Lower leg skin (tissue), 4 donors: ENCODE data around the gene SUN1. TPM values are rescaled to one million over a fixed set of nuclear protein-coding genes. Genes with fewer than 3 reads are reported as not detected.

Experiments used
- DNase-seq, 2 donors: peaks; one replicate each; pipeline ENCODE4 v3.0.0-alpha.2; 2019; ENCODE audit warnings: low spot score in 2 of 2
- H3K4me3 ChIP-seq: fragments of 200-600 bp; sonication (generic); 2 replicates; pipeline ENCODE4 v1.5.1; 2017; ENCODE audit warnings: mild to moderate bottlenecking, low read depth; ENCODE audit not compliant: poor library complexity, severe bottlenecking
- POLR2A ChIP-seq, 2 donors: fragments of 450-650 bp; IDR thresholded peaks; one replicate each; pipeline ENCODE4 v1.6.1; 2016 to 2017; ENCODE audit warnings: antibody characterized with exemption in 2 of 2, mild to moderate bottlenecking in 1 of 2, moderate library complexity in 1 of 2
- WGBS, 2 donors: methylation state at CpG; one replicate each; pipeline ENCODE4 v1.1.5; 2018; 5-methylcytosine and 5-hydroxymethylcytosine counted together
- intact Hi-C: fragments of 100-400 bp; cut with DNase I; formaldehyde crosslinking; loops from one replicate; pipeline ENCODE4 v1.15.0; 2023; ENCODE audit warnings: low total_unique reads
- total RNA-seq, 4 donors: library from RNA; depleted of rRNA; stranded (reverse); fragments of >200 nt; gene quantifications; one replicate each; pipeline ENCODE4 v1.1.0, GENCODE V29; 2016
- TF ChIP-seq, protein P1 (sequence below), 3 donors: fragments of 450-650 bp; IDR thresholded peaks; one replicate each; pipeline ENCODE4 v1.5.1; 2016; ENCODE audit warnings: antibody characterized with exemption in 3 of 3, mild to moderate bottlenecking in 3 of 3, moderate library complexity in 2 of 3

SUN1 gene
- total RNA-seq, 4 donors from 2014 or later = 265 to 429 (median 271) TPM

DNA sequence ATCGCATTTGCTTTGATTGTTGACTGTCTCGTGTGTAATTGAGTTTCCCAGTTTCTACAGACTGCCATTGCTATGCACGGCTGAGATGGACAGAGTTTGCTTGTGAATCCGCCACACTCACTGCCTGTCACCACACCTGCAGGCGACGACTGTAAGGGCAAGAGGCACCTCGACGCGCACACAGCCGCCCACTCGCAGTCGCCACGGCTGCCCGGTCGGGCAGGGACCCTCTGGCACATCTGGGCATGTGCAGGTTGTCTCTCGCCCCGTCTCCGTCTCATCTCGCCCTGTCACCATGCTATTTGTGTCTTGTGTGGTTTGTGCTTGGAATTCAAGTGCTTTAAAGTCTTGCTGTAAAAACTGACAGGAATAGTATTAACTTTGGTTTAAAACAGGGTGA, 17.5 kb downstream of the SUN1 start:
- H3K4me3 ChIP-seq = no peak overlapping the region
- 81% methylated on average over 19 of the region's 19 CpGs for WGBS, 2 donors
- TF ChIP-seq, protein P1, sequence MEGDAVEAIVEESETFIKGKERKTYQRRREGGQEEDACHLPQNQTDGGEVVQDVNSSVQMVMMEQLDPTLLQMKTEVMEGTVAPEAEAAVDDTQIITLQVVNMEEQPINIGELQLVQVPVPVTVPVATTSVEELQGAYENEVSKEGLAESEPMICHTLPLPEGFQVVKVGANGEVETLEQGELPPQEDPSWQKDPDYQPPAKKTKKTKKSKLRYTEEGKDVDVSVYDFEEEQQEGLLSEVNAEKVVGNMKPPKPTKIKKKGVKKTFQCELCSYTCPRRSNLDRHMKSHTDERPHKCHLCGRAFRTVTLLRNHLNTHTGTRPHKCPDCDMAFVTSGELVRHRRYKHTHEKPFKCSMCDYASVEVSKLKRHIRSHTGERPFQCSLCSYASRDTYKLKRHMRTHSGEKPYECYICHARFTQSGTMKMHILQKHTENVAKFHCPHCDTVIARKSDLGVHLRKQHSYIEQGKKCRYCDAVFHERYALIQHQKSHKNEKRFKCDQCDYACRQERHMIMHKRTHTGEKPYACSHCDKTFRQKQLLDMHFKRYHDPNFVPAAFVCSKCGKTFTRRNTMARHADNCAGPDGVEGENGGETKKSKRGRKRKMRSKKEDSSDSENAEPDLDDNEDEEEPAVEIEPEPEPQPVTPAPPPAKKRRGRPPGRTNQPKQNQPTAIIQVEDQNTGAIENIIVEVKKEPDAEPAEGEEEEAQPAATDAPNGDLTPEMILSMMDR (IDR thresholded peaks at IDR 0.05) = no peak
- TF ChIP-seq POLR2A (IDR thresholded peaks at IDR 0.05) = no peak
- DNase-seq = no peak
- intact Hi-C loops = no loop called here

DNA sequence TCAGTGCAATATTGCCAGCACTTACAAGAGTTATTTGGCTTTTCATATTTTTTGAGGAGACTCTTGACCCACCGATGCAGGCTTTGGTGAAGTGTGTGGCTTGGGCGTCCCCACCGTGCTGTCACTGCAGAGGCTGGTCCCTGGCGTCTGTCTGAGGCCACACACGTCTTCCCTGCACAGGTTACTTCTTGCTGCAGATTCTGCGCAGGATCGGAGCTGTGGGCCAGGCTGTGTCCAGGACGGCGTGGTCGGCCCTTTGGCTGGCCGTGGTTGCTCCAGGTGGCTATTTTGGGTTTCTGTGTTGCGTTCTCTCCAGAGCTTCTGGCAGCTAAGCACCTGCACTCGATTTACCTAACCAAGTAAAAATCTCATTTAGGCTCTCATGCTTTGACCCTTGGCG, 18.9 kb downstream of the SUN1 start:
- no peak for DNase-seq
- TF ChIP-seq, protein P1 (IDR thresholded peaks at IDR 0.05) = no peak
- H3K4me3 ChIP-seq = no peak overlapping the region
- intact Hi-C loops = no loop called here
- WGBS, 2 donors = 92% methylated on average over 14 of the region's 14 CpGs

DNA sequence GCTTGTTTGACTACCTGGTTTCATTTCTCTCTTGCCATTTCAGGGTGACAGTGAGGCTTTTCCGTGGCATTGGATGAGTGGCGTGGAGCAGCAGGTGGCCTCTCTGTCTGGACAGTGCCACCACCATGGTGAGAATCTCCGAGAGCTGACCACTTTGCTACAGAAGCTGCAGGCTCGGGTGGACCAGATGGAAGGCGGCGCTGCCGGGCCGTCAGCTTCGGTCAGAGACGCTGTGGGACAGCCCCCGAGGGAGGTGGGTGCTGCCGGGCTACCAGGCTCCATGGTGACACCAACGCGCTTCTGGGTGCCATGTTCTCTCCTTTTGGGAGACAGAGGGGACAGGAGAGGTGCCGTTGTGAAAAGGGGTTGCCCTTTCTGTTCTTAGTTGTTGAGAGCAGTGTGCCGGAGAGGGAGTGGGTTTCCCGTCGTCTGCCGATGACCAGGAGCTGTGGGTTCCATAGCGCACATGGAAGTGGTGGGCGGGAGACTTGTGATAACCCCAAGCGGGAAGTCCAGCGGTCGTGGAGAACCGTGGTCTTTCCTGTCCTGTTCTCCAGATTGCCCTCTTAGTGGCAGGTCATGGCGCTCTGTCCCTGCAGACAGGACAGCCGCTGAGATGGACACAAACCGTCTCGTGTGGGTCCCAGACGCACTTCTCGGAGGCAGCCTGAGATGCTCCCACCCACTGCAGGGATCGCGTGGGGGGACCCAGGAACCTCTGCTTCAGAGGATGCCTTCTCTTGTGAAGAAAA, 21.3 kb downstream of the SUN1 start:
- TF ChIP-seq, protein P1 (IDR thresholded peaks at IDR 0.05) = no peak
- no peak for TF ChIP-seq POLR2A (IDR thresholded peaks at IDR 0.05)
- no peak overlapping the region for H3K4me3 ChIP-seq
- 89 to 91% methylated on average over 33 of the region's 33 CpGs for WGBS, 2 donors
- intact Hi-C loops = no loop called here
- no peak for DNase-seq

DNA sequence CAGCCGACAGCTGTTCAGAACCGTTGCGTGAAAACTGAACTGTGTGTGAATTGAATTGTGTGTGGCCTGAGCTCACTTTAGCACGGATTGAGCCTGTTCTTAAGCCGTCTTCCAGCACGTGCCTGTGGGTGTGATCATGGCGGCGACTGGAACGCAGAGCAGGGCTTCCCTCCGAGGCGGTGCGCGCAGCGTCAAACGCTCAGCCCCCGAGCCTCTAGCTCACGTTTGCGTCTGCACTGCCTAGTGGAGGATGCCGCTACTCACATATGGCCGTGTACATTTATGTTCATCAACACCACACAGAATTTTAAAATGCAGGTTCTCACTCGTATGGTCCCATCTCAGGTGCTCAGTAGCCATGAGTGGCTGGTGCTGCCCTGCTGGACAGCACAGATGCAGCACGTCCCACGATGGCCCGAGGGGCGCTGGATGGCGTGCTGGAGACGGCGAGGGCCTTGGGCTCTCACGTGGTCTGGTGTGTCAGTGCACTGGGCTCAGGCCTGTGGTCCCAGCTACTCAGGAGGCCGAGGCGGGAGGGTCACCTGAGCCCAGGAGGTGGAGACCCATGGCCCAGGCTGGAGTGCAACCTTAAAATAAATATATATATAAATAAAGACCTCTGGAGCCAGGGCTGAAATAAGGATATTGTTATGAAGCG, 22.0 kb downstream of the SUN1 start:
- no peak overlapping the region for H3K4me3 ChIP-seq
- DNase-seq = no peak
- TF ChIP-seq, protein P1 (IDR thresholded peaks at IDR 0.05) = no peak
- TF ChIP-seq POLR2A (IDR thresholded peaks at IDR 0.05) = no peak
- intact Hi-C loops = no loop called here
- WGBS, 2 donors = 91 to 94% methylated on average over 29 to 32 of the region's 32 CpGs

DNA sequence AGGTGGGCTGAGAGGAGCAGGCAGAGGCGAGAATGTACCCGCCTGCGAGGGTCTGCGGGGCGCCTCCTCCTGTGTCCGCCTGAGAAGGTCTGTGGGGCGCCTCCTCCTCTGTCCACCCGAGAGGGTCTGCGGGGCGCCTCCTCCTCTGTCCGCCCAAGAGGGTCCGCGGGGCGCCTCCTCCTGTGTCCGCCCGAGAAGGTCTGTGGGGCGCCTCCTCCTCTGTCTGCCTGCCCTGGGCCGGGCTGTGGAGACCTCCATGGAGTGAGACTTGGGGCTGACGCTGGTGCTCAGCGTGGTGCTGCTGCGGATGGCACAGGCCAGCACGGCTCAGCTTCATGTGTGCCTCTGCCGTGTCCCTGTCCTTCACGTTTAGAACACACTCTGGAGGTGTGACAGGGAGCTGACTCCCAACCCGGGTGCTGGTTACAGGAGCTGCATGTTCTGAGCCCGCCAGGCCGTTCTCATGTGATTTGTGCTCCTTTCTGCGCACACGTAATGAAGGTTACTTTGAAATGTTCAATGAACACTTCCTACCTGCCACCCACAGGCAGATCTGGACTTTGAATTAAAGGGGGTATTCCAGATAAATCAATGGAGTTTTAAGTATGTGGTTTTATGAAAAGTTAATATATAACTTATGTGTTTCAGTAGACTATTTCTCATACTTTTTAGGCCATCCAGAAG, 23.6 kb downstream of the SUN1 start:
- WGBS, 2 donors = 92 to 94% methylated on average over 28 to 29 of the region's 29 CpGs
- no peak for DNase-seq
- intact Hi-C loops = no loop called here

More for the DNA sequence above, 23.6 kb downstream of the SUN1 start:
- TF ChIP-seq POLR2A (IDR thresholded peaks at IDR 0.05) = no peak
- TF ChIP-seq, protein P1 (IDR thresholded peaks at IDR 0.05) = no peak
- no peak overlapping the region for H3K4me3 ChIP-seq
